HG02763 (cell line): ENCODE measurements around the gene LGALS7B.
"Not testable (repeated sequence)": the region's sequence is repeated elsewhere in the genome, so short reads cannot be mapped to it uniquely, and the experiment has no call there.

Source experiments
- ATAC-seq: cut with Tn5 transposase; IDR thresholded peaks from one replicate; pipeline ENCODE4 v1.9.1; 2021; ENCODE audit warnings: mild to moderate bottlenecking, moderate library complexity; ENCODE audit not compliant: unreplicated experiment

LGALS7B gene

DNA sequence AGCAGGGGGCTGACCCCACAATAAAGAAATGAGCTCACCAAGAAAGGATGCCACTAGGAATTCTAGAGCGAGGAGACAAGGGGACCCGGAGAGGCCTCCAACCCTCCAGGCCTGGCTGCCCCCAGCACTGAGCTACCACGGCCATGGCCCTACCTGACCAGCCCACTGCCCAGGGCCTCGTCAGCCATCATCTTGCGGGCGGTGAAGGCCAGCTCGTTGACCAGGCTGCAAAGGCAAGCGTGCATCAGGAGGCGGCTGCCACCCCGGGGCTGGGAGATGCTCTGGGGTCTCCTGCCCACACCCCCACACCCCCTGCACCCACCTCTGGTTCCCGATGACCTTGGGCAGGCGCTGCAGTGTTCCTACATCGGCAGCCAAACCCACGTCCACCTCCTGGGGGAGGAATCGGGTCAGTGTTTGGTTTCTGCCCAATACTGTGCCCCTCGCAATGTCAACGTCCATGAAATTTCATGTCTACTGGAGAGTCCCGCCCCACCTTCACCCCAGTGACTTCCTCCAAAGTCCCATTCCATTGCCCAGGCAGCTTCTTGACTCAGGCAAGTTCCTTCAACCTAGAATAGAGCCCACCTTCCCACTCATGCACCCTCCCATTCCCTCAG is 27.2 kb downstream of the LGALS7B start:
- ATAC-seq: no peak

DNA sequence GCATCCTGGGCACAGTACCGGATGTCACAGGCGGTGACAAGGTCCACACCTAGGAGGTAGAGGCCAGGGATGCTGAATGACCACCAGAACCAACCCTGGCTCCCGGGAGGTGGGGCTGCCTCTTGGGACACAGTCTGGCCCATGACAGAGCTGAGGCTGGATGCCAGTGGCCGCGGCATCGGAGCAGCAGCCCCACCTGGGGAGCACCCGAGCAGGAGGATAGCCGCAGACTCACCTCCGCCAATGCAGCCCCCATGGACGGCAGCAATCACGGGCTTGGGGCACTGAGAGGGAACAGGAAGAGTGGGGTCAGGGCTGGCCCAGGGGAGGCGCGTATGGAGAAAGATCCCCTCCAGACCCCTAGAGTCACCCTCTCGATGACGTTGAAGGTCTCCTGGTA is 28.1 kb downstream of the LGALS7B start:
- ATAC-seq: no peak

DNA sequence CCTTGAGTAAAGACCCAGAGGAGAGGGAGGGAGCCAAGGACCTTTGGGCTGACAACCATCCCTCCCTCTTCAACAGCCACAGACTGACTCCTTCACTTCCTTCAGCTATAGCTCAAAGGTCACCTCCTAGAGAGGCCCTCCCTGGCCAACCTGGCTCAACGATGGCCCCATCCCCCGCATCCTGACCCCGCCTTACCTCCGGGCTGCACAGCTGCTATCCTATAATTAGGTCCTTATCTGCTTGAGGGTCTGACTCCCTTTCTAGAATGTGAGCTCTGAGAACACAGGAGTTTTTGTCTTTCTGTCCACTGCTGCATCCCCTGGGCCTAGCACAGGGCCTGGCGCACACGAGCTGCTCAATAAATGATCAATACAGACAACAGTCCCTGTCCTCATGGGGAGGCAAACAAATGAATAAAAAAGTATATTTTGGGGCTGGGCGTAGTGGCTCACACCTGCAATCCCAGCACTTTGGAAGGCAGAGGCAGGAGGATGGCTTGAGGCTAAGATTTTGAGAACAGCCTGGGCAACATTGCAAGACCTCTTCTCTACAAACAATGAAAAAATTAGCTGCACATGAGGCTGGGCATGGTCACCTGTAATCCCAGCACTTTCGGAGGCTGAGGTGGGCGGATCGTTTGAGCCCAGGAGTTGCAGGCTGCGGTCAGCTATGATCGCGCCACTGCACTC is 30.4 kb downstream of the LGALS7B start:
- ATAC-seq: no peak

DNA sequence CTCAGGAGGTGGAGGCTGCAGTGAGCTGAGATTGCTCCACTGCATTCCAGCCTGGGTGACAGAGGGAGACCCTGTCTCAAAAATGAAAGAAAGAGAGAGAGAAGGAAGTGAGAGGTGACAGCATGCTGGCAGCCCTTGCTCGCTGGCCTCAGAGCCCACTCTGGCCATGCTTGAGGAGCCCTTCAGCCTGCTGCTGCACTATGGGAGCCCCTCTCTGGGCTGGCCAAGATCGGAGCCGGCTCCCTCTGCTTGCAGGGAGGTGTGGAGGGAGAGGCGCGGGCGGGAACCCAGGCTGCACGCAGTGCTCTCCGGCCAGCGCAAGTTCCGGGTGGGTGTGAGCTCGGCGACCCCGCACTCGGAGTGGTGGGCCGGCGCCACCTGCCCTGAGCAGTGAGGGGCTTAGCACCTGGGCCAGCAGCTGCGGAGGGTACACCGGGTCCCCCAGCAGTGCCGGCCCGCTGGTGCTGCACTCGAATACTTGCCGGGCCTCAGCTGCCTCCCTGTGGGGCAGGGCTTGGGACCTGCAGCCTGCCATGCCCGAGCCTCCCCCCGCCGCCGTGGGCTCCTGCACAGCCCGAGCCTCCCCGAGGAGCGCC is 32.3 kb downstream of the LGALS7B start:
- not testable (repeated sequence) for ATAC-seq

DNA sequence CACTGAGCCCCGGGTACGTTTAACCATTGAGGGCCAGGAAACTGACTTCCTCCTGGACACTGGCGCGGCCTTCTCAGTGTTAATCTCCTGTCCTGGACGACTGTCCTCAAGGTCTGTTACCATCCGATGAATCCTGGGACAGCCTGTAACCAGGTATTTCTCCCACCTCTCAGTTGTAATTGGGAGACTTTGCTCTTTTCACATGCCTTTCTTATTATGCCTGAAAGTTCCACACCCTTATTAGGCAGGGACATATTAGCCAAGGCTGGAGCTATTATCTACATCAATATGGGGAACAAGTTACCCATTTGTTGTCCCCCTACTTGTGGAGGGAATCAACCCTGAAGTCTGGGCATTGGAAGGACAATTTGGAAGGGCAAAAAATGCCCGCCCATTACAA is 36.9 kb downstream of the LGALS7B start:
- ATAC-seq: not testable (repeated sequence)

DNA sequence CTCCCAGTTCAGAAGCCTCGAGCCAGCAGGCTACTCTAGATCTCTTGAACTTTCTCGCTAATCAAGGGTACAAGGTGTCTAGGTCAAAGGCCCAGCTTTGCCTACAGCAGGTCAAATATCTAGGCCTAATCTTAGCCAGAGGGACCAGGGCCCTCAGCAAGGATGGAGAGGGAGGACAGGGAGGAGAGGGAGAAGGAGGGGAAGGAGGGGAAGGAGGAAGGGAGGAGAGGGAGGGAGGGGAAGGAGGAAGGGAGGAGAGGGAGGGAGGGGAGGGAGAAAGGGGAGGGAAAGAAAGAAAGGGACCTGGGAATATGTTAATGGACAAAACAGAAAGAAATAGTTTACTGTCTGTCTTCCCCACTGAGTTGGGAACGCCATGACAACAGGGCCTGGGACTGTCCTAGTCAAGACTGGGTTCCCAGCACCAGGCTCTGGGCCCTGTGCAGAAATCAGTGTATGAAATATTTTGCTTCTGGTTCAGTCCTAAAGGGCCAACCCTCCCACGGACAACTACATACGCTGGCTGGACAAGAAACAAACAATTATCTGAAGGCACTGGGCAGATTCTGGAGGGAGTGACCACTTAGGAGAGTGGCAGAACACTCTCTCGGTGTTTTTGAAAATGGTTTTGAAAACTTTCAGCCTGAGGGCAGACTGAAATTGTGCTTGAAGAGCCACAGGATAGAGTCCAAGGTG is 38.0 kb downstream of the LGALS7B start:
- ATAC-seq: no peak

DNA sequence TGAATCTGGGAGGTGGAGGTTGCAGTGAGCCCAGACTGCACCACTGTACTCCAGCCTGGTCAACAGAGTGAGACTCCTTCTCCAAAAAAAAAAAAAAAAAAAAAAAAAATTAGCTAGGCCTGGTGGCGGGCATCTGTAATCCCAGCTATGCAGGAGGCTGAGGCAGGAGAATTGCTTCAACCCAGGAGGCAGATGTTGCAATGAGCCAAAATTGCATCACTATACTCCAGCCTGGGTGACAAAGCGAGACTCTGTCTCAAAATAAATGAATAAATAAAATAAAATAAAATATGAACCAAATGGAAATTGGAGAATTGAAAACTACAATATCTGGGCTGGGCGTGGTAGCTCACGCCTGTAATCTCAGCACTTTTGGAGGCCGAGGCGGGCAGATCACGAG is 40.2 kb downstream of the LGALS7B start:
- not testable (repeated sequence) for ATAC-seq

DNA sequence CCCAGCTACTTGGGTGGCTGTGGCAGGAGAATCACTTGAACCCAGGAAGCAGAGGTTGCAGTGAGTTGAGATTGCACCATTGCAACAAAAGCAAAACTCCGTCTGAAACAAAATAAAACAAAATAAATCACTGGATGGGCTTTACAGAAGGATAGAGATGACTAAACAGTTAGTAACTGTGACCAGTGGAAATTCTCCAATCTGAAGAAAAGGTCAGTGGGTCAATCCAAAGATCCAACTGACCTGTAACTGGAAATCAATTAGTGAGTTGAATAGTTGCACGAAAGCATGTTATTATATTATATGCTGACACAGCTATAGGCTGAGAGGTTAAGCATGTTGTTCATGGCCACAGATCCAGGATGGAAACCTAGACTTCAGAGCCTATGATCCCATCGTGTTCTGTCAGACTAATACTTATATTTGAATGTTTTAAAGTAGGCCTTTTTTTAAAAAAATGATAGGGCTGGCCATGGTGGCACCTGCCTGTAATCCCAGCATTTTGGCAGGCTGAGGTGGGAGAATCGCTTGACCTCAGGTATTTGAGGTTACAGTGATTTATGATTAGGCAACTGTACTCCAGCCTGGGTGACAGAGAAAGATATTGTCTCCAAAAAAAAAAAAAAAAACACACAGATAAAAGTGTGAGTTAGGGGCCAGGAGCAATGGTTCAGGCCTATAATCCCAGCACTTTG is 41.2 kb downstream of the LGALS7B start:
- no peak for ATAC-seq

DNA sequence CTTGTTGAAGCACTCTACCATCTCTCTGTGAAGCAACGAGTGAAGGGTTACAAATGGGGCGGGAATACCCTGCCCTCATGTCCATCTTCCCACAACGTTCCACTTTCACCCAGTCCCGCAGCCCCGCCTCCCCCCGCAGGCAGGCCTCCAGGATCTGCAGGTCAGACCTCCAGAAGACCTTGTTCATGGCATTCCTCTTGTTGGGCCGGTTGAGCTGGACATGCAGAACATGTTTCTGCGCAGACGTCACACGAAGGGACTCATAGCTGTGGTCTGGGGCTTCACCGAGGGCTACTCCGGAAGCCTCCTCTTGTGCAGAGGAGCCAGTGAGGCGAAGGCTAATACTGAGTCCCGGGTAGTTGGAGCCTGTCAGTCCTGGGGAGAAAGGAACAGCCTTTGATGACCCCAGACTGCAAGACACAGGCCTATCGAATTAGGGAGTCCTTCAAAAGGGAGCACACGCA is 42.2 kb downstream of the LGALS7B start:
- ATAC-seq: peak; percentile 33

DNA sequence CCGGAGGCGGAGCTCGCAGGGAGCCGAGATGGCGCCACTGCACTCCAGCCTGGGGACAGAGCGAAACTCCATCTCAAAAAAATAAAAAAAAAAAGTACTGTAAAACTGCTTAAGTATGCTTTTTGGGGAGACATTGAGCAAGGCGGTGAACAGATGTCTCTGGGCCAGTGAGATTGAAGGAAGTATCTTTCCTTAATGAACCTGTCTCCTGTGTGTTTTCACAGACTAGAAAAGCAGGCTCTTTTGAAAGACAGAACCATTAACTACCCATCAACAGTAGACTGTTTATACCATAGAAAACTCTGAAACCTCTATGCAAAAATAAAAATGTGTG is 44.1 kb downstream of the LGALS7B start:
- ATAC-seq: no peak

DNA sequence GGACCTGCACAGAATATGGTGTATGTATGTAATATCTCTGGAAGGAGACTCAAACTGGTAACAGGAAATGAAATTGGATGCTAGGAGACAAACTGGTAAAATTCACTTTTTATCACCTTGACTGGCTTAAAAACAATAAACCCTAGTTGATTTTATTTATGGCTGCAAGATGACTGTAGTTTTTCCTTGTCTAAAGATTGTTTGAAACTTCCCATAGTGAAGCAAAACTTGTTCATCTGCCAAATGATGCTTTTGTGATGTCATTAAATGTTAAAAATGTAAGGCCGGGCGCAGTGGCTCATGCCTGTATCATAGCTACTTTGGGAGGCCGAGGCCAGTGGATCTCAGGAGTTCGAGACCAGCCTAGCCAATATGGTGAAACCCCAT is 45.1 kb downstream of the LGALS7B start:
- no peak for ATAC-seq

DNA sequence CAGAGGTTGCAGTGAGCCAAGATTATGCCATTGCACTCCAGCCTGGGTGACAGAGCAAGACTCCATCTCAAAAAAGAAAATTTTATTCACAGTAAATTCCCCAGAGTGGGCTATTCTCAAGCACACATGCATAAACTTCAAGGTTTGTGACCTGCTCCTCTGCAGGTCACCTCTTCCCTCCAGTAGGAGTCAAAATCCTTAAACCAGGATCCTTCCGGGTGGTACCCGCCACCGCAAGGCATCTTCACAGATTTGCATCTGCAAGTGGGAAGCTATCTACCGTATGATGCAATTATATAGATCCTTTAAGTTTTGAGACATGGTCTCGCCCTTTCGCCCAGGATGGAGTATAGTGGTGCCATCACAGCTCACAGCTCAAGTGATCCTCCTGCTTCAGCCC is 45.6 kb downstream of the LGALS7B start:
- ATAC-seq: no peak

DNA sequence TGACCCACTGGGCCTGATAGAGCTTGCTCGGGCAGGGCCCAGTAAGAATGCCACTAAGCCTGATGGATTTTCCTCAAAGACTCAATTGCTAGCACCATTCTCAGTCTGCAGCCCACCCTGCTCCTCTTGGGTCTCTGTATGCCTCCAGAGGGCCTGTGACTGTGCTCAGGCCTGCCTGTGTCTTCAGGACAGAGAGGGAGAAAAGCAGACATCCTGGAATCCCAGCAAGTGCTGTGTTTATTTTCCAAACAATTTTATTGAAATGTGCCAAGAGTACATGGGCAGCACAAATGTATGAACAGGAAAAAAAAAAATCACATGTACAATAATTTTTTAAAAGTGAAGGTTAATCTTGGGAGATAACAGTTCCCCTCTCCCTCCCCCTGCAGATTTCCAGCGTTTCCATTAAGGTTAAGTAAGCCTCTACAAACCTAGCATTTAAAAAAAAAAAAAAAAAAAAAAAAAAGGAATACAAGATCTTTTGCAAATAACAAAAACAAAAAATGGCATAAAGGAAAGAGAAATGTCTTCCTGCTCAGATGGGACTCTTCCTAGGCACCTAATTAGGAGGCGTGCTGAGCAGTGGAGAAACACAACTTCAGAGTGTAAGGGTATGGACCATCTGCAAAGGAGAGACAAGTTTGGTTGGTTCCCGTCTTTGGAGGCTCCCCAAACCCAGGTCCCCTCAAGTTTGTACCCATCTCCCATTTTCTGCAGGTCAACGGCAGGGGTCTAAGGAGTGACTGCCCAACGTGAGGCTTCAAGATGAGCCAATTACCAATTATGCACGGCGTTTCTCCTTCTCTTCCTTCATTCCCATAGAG is 47.4 kb downstream of the LGALS7B start:
- no peak for ATAC-seq

DNA sequence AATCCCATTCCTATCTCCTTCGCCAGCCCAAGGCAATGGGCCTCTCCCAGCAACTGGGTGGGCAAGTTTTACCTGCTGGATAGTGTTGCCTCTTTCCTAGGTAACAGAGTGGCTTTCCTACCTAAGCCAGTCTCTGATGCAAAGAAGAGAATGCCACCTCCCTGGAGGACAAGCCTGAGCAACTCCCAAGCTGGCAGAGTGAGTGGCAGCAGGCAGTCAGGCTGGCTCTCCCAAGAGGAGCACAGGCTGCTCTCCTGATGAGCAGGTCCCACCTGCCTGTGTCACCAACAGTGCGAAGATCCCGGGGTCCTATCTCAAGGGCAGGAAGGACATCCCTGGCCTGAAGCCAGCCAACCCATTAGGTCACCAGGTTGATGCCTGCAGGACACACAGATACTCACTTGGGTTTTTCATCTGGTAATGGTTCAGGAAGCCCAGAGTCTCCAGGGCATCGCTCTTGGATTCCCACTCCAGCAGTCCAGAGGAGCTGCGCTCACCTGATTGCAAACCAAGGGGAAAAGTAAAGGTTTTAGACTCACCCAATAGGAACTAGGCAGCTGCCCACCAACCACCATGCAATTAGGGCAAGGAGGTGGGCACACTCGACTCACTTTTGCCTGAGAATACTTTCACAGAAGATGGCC is 48.1 kb downstream of the LGALS7B start:
- ATAC-seq: no peak

DNA sequence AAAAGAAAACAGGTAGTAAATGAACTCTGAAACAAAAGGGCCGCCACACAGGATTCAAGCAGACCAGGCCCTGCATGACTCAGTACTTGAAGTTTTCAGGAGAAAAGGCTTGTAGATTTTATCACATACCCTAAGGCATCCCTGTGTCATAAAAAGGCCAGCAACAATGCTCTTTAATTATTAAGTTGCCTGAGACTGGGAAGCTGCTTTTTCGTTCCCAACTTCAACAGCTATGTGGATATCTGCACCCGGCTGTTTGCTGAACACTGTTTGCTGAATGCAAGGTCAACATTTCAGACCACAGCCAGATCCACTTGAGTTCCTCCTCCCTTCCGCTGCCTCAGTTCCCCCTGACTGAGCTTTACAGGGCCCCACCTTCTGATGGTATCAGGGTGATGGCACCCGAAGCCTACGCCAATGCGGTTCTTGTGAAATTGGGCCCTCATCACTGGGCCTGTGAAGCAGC is 48.7 kb downstream of the LGALS7B start:
- ATAC-seq: no peak

DNA sequence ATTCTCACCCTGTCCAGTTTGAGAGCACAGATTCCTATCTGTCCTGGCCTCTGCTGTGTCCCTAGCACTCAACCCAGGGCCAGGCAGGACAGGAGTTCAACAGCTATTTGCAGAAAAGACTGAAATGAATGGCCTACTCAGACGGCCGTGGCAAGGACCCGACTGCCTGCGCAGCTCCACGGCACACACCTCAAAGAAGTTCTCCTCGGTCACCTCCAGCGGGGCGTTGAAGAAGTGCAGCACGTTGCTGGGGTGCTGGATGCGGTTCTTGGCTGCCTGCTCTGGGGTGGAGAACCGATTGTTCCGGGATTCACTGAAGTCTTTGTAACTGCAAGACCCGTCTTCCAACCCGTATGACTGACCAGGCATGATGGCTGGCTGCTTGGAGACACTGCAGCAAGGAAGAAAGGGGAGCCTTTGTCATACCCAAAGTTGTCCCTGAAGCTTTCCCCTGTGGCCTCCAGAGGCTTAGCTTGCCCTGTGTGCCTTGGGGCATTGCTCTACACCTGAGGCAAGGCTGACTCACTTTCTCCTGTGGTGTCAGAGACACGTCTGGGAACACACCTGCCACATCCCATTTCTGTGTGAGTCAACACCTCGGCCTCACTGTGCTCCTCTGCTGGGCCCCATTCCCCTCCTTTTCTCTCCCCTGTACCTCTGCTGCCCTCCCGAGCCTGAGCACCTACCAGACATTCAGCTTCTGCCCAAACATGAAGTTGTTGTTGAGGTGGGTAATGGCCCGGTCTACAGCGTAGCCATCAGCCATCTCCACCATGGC is 49.4 kb downstream of the LGALS7B start:
- no peak for ATAC-seq

DNA sequence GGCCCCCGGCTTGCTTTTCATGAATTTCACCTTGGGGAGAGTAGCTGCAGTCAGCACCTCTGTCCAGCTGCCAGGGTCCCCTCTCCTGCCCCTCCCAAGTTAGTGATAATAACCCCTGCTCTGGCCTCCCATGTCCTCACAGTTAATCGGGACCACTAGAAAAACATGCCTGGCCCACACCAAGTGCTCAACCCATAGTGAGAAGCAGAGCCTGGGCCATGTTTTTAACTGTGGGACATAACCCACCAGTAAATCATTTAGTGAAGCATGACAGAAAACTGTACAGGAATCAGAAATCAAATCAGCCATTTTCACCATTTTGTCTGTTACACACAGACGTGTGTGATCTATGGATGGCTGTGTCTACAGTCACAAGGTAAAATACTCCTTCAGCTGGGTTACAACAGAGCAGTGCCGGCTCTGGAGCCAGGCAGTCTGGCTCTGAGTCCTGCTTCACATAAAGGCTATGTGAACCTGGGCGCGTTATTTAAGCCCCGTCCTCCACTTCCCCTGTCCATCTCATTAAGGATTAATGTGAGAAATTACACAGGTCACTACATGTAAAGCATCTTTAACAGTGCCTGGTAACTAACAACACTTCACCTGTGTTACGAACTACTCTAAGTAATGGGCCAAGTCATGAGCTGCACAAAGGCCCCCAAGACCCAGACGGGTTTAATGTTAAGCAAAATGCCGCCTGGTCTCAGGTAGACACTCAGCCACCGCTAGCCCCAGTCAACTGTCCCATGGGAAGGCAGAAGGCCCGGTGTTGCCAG is 50.2 kb downstream of the LGALS7B start:
- no peak for ATAC-seq

DNA sequence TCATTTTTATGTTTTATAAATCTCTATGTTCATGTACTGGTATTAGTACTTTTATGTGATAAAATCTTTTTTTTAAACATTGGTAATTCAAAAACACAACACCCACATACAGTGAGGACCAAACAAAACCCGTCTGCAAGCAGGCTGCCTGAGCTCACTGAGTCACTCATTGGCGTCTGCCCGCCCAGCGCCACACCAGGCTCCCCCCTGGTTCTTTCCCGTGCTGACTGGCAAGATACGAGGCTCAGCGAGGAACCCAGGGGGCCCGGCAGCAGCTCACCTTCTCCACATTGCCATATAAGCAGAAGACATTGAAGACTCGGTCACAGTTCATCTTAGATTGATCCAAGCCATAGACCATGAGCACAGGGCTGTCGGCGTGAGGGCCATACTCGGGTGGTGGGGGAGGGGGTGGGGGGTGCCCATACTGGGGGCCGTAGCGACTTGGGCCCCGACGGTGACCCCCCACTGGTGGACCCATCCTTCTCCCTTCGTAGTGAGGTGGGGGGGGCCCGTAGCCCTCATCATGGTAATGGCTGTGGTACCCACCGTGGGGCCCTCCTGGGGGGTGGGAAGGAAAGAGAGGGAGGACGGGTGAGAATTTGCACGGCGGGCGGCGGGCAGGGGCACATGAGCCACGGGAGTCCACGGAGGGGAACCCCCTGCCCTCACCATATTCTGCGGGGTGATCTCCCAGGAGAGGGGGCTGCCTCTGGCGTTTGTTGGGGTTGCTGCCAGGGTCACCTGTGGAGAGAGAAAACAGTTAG is 51.0 kb downstream of the LGALS7B start:
- ATAC-seq: no peak
